GM12873 (cell line): Measurements from ENCODE around the gene KMT5B.

ENCODE experiments used
- CTCF ChIP-seq: IDR thresholded peaks from 2 replicates; pipeline ENCODE4 v1.5.1; 2012; ENCODE audit warnings: low read depth, mild to moderate bottlenecking, moderate library complexity, low read length, control low read depth; ENCODE audit not compliant: insufficient read depth; ENCODE audit errors: missing control alignments

The KMT5B gene

GRCh38 chr11:68113986-68114385 is 99.1 kb downstream of the KMT5B start:
- TF ChIP-seq CTCF, result no peak

GRCh38 chr11:68107689-68108088 is 105.4 kb downstream of the KMT5B start:
- no peak for TF ChIP-seq CTCF

- TF ChIP-seq CTCF, result no peak
These were observed 106.7 kb downstream of the KMT5B start for GRCh38 chr11:68106165-68106940.
